Sigmoid colon (tissue), 7 donors: ENCODE results near the gene CARD10. TPM values are rescaled to one million over a fixed set of nuclear protein-coding genes. Genes with fewer than 3 reads are reported as not detected.

Experiments
- DNase-seq: peaks from one replicate; pipeline ENCODE4 v3.0.0-alpha.2; 2019
- H3K27ac ChIP-seq, 4 donors: fragments of 200-600 bp; sonication (generic); one replicate each; pipeline ENCODE4 v1.5.1; 2016 to 2019; ENCODE audit warnings: mild to moderate bottlenecking in 1 of 4
- H3K27me3 ChIP-seq, 3 donors: fragments of 200-600 bp; sonication (generic); one replicate each; pipeline ENCODE4 v1.5.1; 2019; ENCODE audit warnings: mild to moderate bottlenecking in 1 of 3
- H3K36me3 ChIP-seq, 4 donors: fragments of 200-600 bp; sonication (generic); one replicate each; pipeline ENCODE4 v1.5.1; 2016 to 2019
- H3K4me1 ChIP-seq, 4 donors: fragments of 200-600 bp; sonication (generic); one replicate each; pipeline ENCODE4 v1.5.1; 2017 to 2019
- H3K4me3 ChIP-seq, 4 donors: fragments of 200-600 bp; sonication (generic); one replicate each; pipeline ENCODE4 v1.5.1; 2017 to 2019; ENCODE audit warnings: mild to moderate bottlenecking in 2 of 4, moderate library complexity in 1 of 4
- H3K9me3 ChIP-seq, 4 donors: fragments of 200-600 bp in 3 of 4; sonication (generic) in 3 of 4; one replicate each; pipeline versions ENCODE4 v1.5.1 to v1.6.1; 2013 to 2019
- EP300 ChIP-seq, 4 donors: sonication (generic); formaldehyde crosslinking; IDR thresholded peaks; one replicate each; pipeline ENCODE4 v1.6.1; 2017; ENCODE audit warnings: antibody characterized with exemption in 4 of 4
- POLR2A ChIP-seq, 2 donors: fragments of 450-650 bp; IDR thresholded peaks; one replicate each; pipeline ENCODE4 v1.6.1; 2016; ENCODE audit warnings: antibody characterized with exemption in 2 of 2, mild to moderate bottlenecking in 2 of 2, moderate library complexity in 2 of 2
- POLR2AphosphoS5 ChIP-seq, 4 donors: sonication (generic); formaldehyde crosslinking; IDR thresholded peaks; one replicate each; pipeline ENCODE4 v1.6.1; 2017; ENCODE audit warnings: antibody characterized with exemption in 4 of 4
- WGBS, 2 donors: extraction: QIAGEN DNeasy Blood & Tissue Kit; methylation state at CpG; one replicate each; pipeline ENCODE4 v1.1.7; 2013; 5-methylcytosine and 5-hydroxymethylcytosine counted together
- intact Hi-C: fragments of 100-400 bp; cut with DNase I; formaldehyde crosslinking; loops from one replicate; pipeline ENCODE4 v1.15.1; 2023
- polyA plus RNA-seq, 3 donors: library from polyadenylated mRNA; stranded (reverse); fragments of 200-250 nt; gene quantifications; one replicate each; pipeline ENCODE4 v1.2.3, GENCODE V29; 2013
- total RNA-seq, 4 donors: library from RNA; depleted of rRNA; stranded (reverse); fragments of >200 nt; gene quantifications; one replicate each; pipeline ENCODE4 v1.1.0, GENCODE V29; 2016
- TF ChIP-seq, protein P1 (sequence below), 4 experiments: fragments of 450-650 bp in 3 of 4; fragments of 200-600 bp in 1 of 4; IDR thresholded peaks; one replicate each; pipeline ENCODE4 v1.5.1; 2016 to 2019; ENCODE audit warnings: antibody characterized with exemption in 4 of 4, mild to moderate bottlenecking in 3 of 4, moderate library complexity in 2 of 4
- donor health status: healthy with polysubstance abuse.
- donor health status: Bipolar disorder and iron deficiency.
- donor health status: healthy.

Gene CARD10
- total and polyA plus RNA-seq, 7 donors: 2.8 to 41.0 (median 8.6) TPM

- no peaks in the 10 kb centered on the region for H3K9me3 ChIP-seq
- H3K27me3 ChIP-seq: peaks cover 0 to 42% (median 19%) of the 10 kb centered on the region in 3 donors
- H3K4me1 ChIP-seq: no peaks in the 10 kb centered on the region
- no peaks in the 10 kb centered on the region for H3K36me3 ChIP-seq
- no peak overlapping the region for H3K27ac ChIP-seq
- WGBS, 2 donors: 71 to 88% methylated on average over 7 of the region's 7 CpGs
- DNase-seq: no peak
- TF ChIP-seq POLR2AphosphoS5 (IDR thresholded peaks at IDR 0.05): no peak
- no peak for TF ChIP-seq EP300 (IDR thresholded peaks at IDR 0.05)
- TF ChIP-seq, protein P1, sequence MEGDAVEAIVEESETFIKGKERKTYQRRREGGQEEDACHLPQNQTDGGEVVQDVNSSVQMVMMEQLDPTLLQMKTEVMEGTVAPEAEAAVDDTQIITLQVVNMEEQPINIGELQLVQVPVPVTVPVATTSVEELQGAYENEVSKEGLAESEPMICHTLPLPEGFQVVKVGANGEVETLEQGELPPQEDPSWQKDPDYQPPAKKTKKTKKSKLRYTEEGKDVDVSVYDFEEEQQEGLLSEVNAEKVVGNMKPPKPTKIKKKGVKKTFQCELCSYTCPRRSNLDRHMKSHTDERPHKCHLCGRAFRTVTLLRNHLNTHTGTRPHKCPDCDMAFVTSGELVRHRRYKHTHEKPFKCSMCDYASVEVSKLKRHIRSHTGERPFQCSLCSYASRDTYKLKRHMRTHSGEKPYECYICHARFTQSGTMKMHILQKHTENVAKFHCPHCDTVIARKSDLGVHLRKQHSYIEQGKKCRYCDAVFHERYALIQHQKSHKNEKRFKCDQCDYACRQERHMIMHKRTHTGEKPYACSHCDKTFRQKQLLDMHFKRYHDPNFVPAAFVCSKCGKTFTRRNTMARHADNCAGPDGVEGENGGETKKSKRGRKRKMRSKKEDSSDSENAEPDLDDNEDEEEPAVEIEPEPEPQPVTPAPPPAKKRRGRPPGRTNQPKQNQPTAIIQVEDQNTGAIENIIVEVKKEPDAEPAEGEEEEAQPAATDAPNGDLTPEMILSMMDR (IDR thresholded peaks at IDR 0.05): no peak
- TF ChIP-seq POLR2A (IDR thresholded peaks at IDR 0.05): no peak
- intact Hi-C loops: no loop called here
- no peak overlapping the region for H3K4me3 ChIP-seq
Observed at GRCh38 chr22:37443977-37444376, 75.2 kb downstream of the CARD10 start.

GRCh38 chr22:37443086-37443485, 76.1 kb downstream of the CARD10 start:
- Histone ChIP-seq H3K4me1 (no peaks in the 10 kb centered on the region), H3K27ac (no peak overlapping the region), H3K4me3 (no peak overlapping the region), H3K27me3 (peaks cover 0 to 42% (median 10%) of the 10 kb centered on the region in 3 donors), H3K36me3 (no peaks in the 10 kb centered on the region), H3K9me3 (no peaks in the 10 kb centered on the region)
- TF ChIP-seq POLR2AphosphoS5 (IDR thresholded peaks at IDR 0.05) (no peak), POLR2A (IDR thresholded peaks at IDR 0.05) (no peak), EP300 (IDR thresholded peaks at IDR 0.05) (no peak)
- TF ChIP-seq, protein P1 (IDR thresholded peaks at IDR 0.05): no peak
- WGBS, 2 donors: 86 to 87% methylated on average over 7 of the region's 7 CpGs
- intact Hi-C loops: no loop called here
- DNase-seq: no peak

GRCh38 chr22:37442537-37442936, 76.7 kb downstream of the CARD10 start:
- no peak overlapping the region for H3K27ac ChIP-seq
- no peaks in the 10 kb centered on the region for H3K36me3 ChIP-seq
- no peak for DNase-seq
- no peaks in the 10 kb centered on the region for H3K4me1 ChIP-seq
- no peak overlapping the region for H3K4me3 ChIP-seq
- intact Hi-C loops: no loop called here
- H3K27me3 ChIP-seq: peaks cover 0 to 42% (median 6%) of the 10 kb centered on the region in 3 donors
- 76 to 78% methylated on average over 2 of the region's 2 CpGs for WGBS, 2 donors
- no peaks in the 10 kb centered on the region for H3K9me3 ChIP-seq
- TF ChIP-seq POLR2AphosphoS5 (IDR thresholded peaks at IDR 0.05): no peak
- TF ChIP-seq POLR2A (IDR thresholded peaks at IDR 0.05): no peak
- TF ChIP-seq, protein P1 (IDR thresholded peaks at IDR 0.05): no peak
- no peak for TF ChIP-seq EP300 (IDR thresholded peaks at IDR 0.05)

DNA sequence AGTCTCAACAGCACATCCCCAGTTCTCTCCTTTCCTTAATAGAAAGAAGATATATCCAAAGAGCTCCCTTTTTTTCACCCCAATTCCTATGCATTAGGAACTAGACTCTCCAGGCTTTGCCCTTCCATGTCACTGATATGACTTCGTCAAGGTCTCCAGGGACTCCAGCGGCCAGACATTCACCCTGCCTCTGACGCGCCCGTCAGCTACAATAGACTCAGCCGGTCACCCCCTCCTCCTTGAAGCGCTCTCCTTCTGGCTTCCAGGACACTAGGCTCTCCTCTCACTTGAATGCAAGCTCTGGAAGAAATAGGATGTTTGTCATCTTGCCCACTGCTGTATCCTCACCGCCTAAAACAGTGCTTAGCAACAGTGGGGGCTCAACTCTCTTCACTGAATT, 77.1 kb downstream of the CARD10 start:
- WGBS, 2 donors: 67 to 69% methylated on average over 8 of the region's 8 CpGs
- H3K27me3 ChIP-seq: peaks cover 0 to 42% (median 2%) of the 10 kb centered on the region in 3 donors

More for the DNA sequence above, 77.1 kb downstream of the CARD10 start:
- H3K4me1 ChIP-seq: no peaks in the 10 kb centered on the region
- TF ChIP-seq POLR2A (IDR thresholded peaks at IDR 0.05): no peak
- TF ChIP-seq, protein P1 (IDR thresholded peaks at IDR 0.05): no peak
- no peak for TF ChIP-seq EP300 (IDR thresholded peaks at IDR 0.05)
- TF ChIP-seq POLR2AphosphoS5 (IDR thresholded peaks at IDR 0.05): no peak
- no peak overlapping the region for H3K27ac ChIP-seq
- no peak for DNase-seq
- no peaks in the 10 kb centered on the region for H3K36me3 ChIP-seq
- intact Hi-C loops: no loop called here
- no peaks in the 10 kb centered on the region for H3K9me3 ChIP-seq
- no peak overlapping the region for H3K4me3 ChIP-seq
